ENCODE data around the gene CEP104.

CEP104 gene

DNA sequence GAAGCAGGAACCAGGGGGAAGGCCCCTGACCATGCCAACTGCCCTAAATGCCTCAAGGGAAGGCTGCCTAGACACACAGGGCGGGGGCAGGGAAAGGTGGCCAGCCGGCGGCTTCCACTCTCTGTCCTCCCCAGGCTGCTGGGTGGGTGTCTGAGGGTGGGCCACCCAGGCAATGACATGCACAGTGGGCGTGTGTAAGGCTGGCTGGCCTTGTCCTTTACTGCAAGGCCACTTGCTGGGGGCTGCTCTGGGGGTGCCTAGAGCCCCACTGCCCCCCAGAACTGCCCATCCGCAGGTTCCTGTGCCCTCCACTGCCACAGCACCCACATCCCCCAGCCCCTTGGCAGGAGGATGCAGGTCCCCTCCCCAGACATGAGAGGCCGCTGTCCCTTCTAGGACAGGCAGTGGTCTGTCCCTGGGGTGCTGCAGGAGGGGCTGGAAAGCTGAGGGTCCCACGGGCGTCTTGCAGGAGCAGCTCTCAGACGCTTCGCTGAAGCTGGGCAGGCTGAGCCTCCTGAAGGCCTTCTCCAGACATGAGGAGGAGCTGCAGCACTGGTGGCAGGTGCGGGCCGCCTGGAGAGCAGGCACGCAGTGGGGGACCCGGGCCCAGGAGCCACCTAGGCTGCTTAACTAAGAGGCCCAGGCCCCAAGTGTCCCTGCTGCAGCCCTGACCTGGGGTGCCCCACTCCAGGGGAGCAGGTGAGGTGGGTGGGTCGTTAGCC is 94.7 kb downstream of the CEP104 start:
- no peak for DNase-seq (ENCODE audit: low spot score)

Measured in HuH-7.5 (cell line).